ENCODE data around the gene RNU7-1. TPM values are rescaled to one million over a fixed set of nuclear protein-coding genes. Genes with fewer than 3 reads are reported as not detected.

Gene RNU7-1
- total RNA-seq, 1 donor from 2014 or later: not detected

GRCh38 chr12:6928022-6928702, 15.5 kb upstream of the RNU7-1 start:
- TF ChIP-seq, protein P1, sequence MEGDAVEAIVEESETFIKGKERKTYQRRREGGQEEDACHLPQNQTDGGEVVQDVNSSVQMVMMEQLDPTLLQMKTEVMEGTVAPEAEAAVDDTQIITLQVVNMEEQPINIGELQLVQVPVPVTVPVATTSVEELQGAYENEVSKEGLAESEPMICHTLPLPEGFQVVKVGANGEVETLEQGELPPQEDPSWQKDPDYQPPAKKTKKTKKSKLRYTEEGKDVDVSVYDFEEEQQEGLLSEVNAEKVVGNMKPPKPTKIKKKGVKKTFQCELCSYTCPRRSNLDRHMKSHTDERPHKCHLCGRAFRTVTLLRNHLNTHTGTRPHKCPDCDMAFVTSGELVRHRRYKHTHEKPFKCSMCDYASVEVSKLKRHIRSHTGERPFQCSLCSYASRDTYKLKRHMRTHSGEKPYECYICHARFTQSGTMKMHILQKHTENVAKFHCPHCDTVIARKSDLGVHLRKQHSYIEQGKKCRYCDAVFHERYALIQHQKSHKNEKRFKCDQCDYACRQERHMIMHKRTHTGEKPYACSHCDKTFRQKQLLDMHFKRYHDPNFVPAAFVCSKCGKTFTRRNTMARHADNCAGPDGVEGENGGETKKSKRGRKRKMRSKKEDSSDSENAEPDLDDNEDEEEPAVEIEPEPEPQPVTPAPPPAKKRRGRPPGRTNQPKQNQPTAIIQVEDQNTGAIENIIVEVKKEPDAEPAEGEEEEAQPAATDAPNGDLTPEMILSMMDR (IDR thresholded peaks at IDR 0.05; ENCODE audit: unreplicated experiment): no peak
- H3K4me1 Mint-ChIP-seq: peaks cover 70% of the 10 kb centered on the region
- no peak for DNase-seq (ENCODE audit: low spot score in 2 of 2, unreplicated experiment in 2 of 2)

GRCh38 chr12:6928703-6929407, 14.8 kb upstream of the RNU7-1 start:
- Mint-ChIP-seq H3K27ac (peak overlapping the region; percentile 92), H3K4me1 (peaks cover 75% of the 10 kb centered on the region), H3K36me3 (peaks cover 5% of the 10 kb centered on the region), H3K27me3 (ENCODE audit: low read depth) (no peaks in the 10 kb centered on the region), H3K4me3 (peak overlapping the region; percentile 95), H3K9me3 (no peaks in the 10 kb centered on the region)
- DNase-seq (ENCODE audit: low spot score in 2 of 2, unreplicated experiment in 2 of 2): no peak
- TF ChIP-seq, protein P1 (IDR thresholded peaks at IDR 0.05; ENCODE audit: unreplicated experiment): no peak

More at GRCh38 chr12:6928022-6928702, 15.5 kb upstream of the RNU7-1 start:
- H3K27me3 Mint-ChIP-seq (ENCODE audit: low read depth): no peaks in the 10 kb centered on the region
- peak overlapping the region; percentile 92 for H3K27ac Mint-ChIP-seq
- H3K9me3 Mint-ChIP-seq: no peaks in the 10 kb centered on the region
- peak overlapping the region; percentile 95 for H3K4me3 Mint-ChIP-seq
- H3K36me3 Mint-ChIP-seq: peaks cover 3% of the 10 kb centered on the region

GRCh38 chr12:6929466-6930452, 13.9 kb upstream of the RNU7-1 start:
- Mint-ChIP-seq H3K4me1 (peaks cover 73% of the 10 kb centered on the region), H3K27ac (peak overlapping the region; percentile 92), H3K9me3 (no peaks in the 10 kb centered on the region), H3K4me3 (peak overlapping the region; percentile 95), H3K36me3 (peaks cover 11% of the 10 kb centered on the region), H3K27me3 (ENCODE audit: low read depth) (no peaks in the 10 kb centered on the region)
- TF ChIP-seq, protein P1 (IDR thresholded peaks at IDR 0.05; ENCODE audit: unreplicated experiment): no peak
- no peak for DNase-seq (ENCODE audit: low spot score in 2 of 2, unreplicated experiment in 2 of 2)

DNA sequence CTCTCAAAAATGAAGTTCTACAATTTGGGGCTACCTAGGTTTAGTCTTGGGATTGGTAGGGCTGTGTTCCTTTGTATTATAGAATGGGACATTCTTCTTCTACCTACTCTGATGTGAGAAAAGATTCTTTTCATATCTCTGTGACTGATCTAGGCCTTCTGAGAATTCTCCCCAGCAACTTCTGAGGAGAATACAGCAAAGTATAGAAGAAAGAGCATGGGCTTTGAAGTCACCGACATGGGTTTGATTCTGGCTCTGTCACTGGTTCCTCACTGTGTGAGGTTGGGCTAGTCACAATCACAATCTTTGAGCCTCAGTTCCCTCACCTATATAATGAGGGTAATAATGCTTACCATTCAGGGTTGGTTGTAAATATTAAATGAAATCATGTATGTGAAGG, 10.8 kb upstream of the RNU7-1 start:
- no peak for DNase-seq (ENCODE audit: low spot score in 2 of 2, unreplicated experiment in 2 of 2)
- Mint-ChIP-seq H3K9me3 (no peaks in the 10 kb centered on the region), H3K27ac (peak overlapping the region; percentile 82), H3K4me3 (no peak overlapping the region), H3K4me1 (peaks cover 51% of the 10 kb centered on the region), H3K27me3 (ENCODE audit: low read depth) (no peaks in the 10 kb centered on the region), H3K36me3 (peaks cover 14% of the 10 kb centered on the region)
- TF ChIP-seq, protein P1 (IDR thresholded peaks at IDR 0.05; ENCODE audit: unreplicated experiment): no peak

- H3K4me1 Mint-ChIP-seq: peaks cover 57% of the 10 kb centered on the region
- no peaks in the 10 kb centered on the region for H3K27me3 Mint-ChIP-seq (ENCODE audit: low read depth)
- no peak for DNase-seq (ENCODE audit: low spot score in 2 of 2, unreplicated experiment in 2 of 2)
- no peaks in the 10 kb centered on the region for H3K9me3 Mint-ChIP-seq
- H3K27ac Mint-ChIP-seq: peak overlapping the region; percentile 82
- no peak overlapping the region for H3K4me3 Mint-ChIP-seq
- TF ChIP-seq, protein P1 (IDR thresholded peaks at IDR 0.05; ENCODE audit: unreplicated experiment): no peak
- peaks cover 14% of the 10 kb centered on the region for H3K36me3 Mint-ChIP-seq
Observed at GRCh38 chr12:6934110-6934509, 9.5 kb upstream of the RNU7-1 start.
